HCT116 (cell line): ENCODE data around the gene TMEM132C. TPM values are rescaled to one million over a fixed set of nuclear protein-coding genes. Genes with fewer than 3 reads are reported as not detected.

Source experiments
- ATAC-seq: fragments of 200-7000 bp; cut with Tn5 transposase; 2 replicates; pipeline ENCODE4 v1.9.1; 2020; ENCODE audit warnings: mild to moderate bottlenecking, moderate library complexity
- BruUV-seq: library from RNA; stranded (reverse); fragments of 400-500 nt; replicated peaks from 2 replicates; lab custom pipeline; 2021; lab: Mats Ljungman, UMichigan
- CTCF ChIA-PET: fragments of 300-600 bp; sonication (Branson Sonifier 250); formaldehyde crosslinking; loops from one replicate; lab custom pipeline; 2021; ENCODE audit warnings: antibody characterized with exemption; lab: Charles Lee
- POLR2A ChIA-PET: fragments of 300-600, 350-600 bp; sonication (Branson Sonifier 250); formaldehyde crosslinking; loops from one replicate; lab custom pipeline; 2021; ENCODE audit warnings: antibody characterized with exemption; lab: Charles Lee
- RAD21 ChIA-PET, 2 experiments: fragments of 300-600 bp; sonication (Branson Sonifier 250); formaldehyde crosslinking; loops; one replicate each; lab custom pipeline; 2023; ENCODE audit warnings: low total read pairs in 2 of 2; ENCODE audit not compliant: uncharacterized antibody in 2 of 2, unreplicated experiment in 2 of 2, low non-redundant PET in 1 of 2; lab: Charles Lee
- DNase-seq: peaks from one replicate; pipeline ENCODE4 v3.0.0-alpha.2; 2010; ENCODE audit warnings: low read depth, low spot score
- H2AFZ ChIP-seq: fragments of 200-600 bp; shearing (Covaris generic), sonication (generic); 2 replicates; pipeline ENCODE4 v1.6.1; 2017; ENCODE audit warnings: low read depth, mixed run types, mixed read lengths, antibody characterized with exemption, low read length; ENCODE audit not compliant: poor library complexity, severe bottlenecking
- H3K27ac ChIP-seq: 2 replicates; pipeline ENCODE4 v1.5.1; 2012; ENCODE audit warnings: low read depth, low read length
- H3K27me3 ChIP-seq: fragments of 200-600 bp; sonication (generic); 2 replicates; pipeline ENCODE4 v1.6.1; 2016; ENCODE audit warnings: mixed run types, low read length, mixed read lengths; ENCODE audit not compliant: insufficient read depth
- H3K36me3 ChIP-seq, 2 experiments: fragments of 200-500 bp in 1 of 2; fragments of 200-600 bp in 1 of 2; sonication (Bioruptor generic) in 1 of 2; sonication (generic) in 1 of 2; 2 replicates each; pipeline versions ENCODE4 v1.5.1 to v1.6.1; 2014 to 2016; ENCODE audit warnings: low read length in 2 of 2, inconsistent platforms in 1 of 2, mixed read lengths in 1 of 2, mixed run types in 1 of 2; ENCODE audit not compliant: insufficient read depth in 2 of 2, control insufficient read depth in 1 of 2
- H3K4me1 ChIP-seq, 2 experiments: fragments of 200-600 bp in 1 of 2; sonication (generic) in 1 of 2; 2 replicates each; pipeline versions ENCODE4 v1.5.1 to v1.6.1; 2012 to 2017; ENCODE audit warnings: low read length in 2 of 2, inconsistent platforms in 1 of 2, mild to moderate bottlenecking in 1 of 2, mixed read lengths in 1 of 2, mixed run types in 1 of 2, moderate library complexity in 1 of 2; ENCODE audit not compliant: insufficient read depth in 2 of 2, control insufficient read depth in 1 of 2
- H3K4me2 ChIP-seq: fragments of 200-600 bp; sonication (generic); 2 replicates; pipeline ENCODE4 v1.6.1; 2017; ENCODE audit warnings: mixed run types, low read length, mixed read lengths
- H3K4me3 ChIP-seq, 2 experiments: fragments of 200-600 bp in 1 of 2; sonication (generic) in 1 of 2; replicated peaks in 1 of 2; 2 replicates each; pipeline ENCODE4 v1.5.1; 2011 to 2016; ENCODE audit warnings: low read length in 2 of 2, control low read depth in 1 of 2, low read depth in 1 of 2, mild to moderate bottlenecking in 1 of 2, mixed read lengths in 1 of 2, mixed run types in 1 of 2
- H3K79me2 ChIP-seq: fragments of 200-600 bp; sonication (generic); 2 replicates; pipeline ENCODE4 v1.6.1; 2017; ENCODE audit warnings: mild to moderate bottlenecking, mixed run types, low read length, moderate library complexity, mixed read lengths; ENCODE audit not compliant: insufficient read depth
- H3K9ac ChIP-seq: fragments of 200-600 bp; sonication (generic); 2 replicates; pipeline ENCODE4 v1.6.1; 2016; ENCODE audit warnings: low read length, mixed read lengths
- H3K9me2 ChIP-seq: fragments of 200-600 bp; sonication (generic), shearing (Covaris generic); 2 replicates; pipeline ENCODE4 v1.6.1; 2017; ENCODE audit warnings: mixed run types, mild to moderate bottlenecking, moderate library complexity; ENCODE audit not compliant: insufficient read depth
- H3K9me3 ChIP-seq, 2 experiments: fragments of 200-500 bp in 1 of 2; fragments of 200-600 bp in 1 of 2; sonication (Bioruptor generic) in 1 of 2; sonication (generic) in 1 of 2; 2 replicates each; pipeline ENCODE4 v1.6.1; 2014 to 2017; ENCODE audit warnings: low read length in 2 of 2, mixed read lengths in 2 of 2, inconsistent platforms in 1 of 2, low read depth in 1 of 2, mild to moderate bottlenecking in 1 of 2, mixed run types in 1 of 2, moderate library complexity in 1 of 2; ENCODE audit not compliant: control insufficient read depth in 1 of 2, insufficient read depth in 1 of 2
- H4K20me1 ChIP-seq: fragments of 200-600 bp; sonication (generic), shearing (Covaris generic); 2 replicates; pipeline ENCODE4 v1.6.1; 2017; ENCODE audit warnings: mixed run types, mild to moderate bottlenecking, moderate library complexity; ENCODE audit not compliant: insufficient read depth
- ATF3 ChIP-seq: IDR thresholded peaks from 2 replicates; pipeline ENCODE4 v1.6.1; 2012
- CBX3 ChIP-seq: IDR thresholded peaks from 2 replicates; pipeline ENCODE4 v1.6.1; 2012; ENCODE audit warnings: low read depth
- CEBPB ChIP-seq: IDR thresholded peaks from 2 replicates; pipeline ENCODE4 v1.6.1; 2012; ENCODE audit warnings: low read depth
- EGR1 ChIP-seq: IDR thresholded peaks from 2 replicates; pipeline ENCODE4 v1.6.1; 2012; ENCODE audit warnings: low read depth
- EZH2 ChIP-seq: fragments of 200-600 bp; sonication (generic); IDR thresholded peaks from 2 replicates; pipeline ENCODE4 v1.6.1; 2017; ENCODE audit warnings: antibody characterized with exemption, mixed run types
- EZH2phosphoT487 ChIP-seq: fragments of 200-600 bp; IDR thresholded peaks from 2 replicates; pipeline ENCODE4 v1.6.1; 2018; ENCODE audit warnings: antibody characterized with exemption, borderline replicate concordance
- FOSL1 ChIP-seq: IDR thresholded peaks from 2 replicates; pipeline ENCODE4 v1.6.1; 2012; ENCODE audit warnings: low read depth
- JUND ChIP-seq: IDR thresholded peaks from 2 replicates; pipeline ENCODE4 v1.6.1; 2012
- POLR2A ChIP-seq: IDR thresholded peaks from 2 replicates; pipeline ENCODE4 v1.7.0; 2011; ENCODE audit warnings: borderline replicate concordance; ENCODE audit not compliant: insufficient read depth, insufficient read length; ENCODE audit errors: extremely low read depth
- RAD21 ChIP-seq: IDR thresholded peaks from 2 replicates; pipeline ENCODE4 v1.6.1; 2012; ENCODE audit warnings: low read depth, mild to moderate bottlenecking
- SIN3A ChIP-seq: IDR thresholded peaks from 2 replicates; pipeline ENCODE4 v1.6.1; 2012; ENCODE audit warnings: low read depth
- SP1 ChIP-seq: IDR thresholded peaks from 2 replicates; pipeline ENCODE4 v1.6.1; 2012; ENCODE audit warnings: low read depth
- SRF ChIP-seq: IDR thresholded peaks from 2 replicates; pipeline ENCODE4 v1.6.1; 2012; ENCODE audit warnings: low read depth
- ZFX ChIP-seq: fragments of 450-650 bp; IDR thresholded peaks from 2 replicates; pipeline ENCODE4 v1.6.1; 2017
- ZNF274 ChIP-seq: fragments of 200-500 bp; sonication (Bioruptor generic); IDR thresholded peaks from 2 replicates; pipeline ENCODE4 v1.6.1; 2014; ENCODE audit warnings: mild to moderate bottlenecking, low read depth, low read length, inconsistent platforms
- intact Hi-C: fragments of 100-400 bp; cut with micrococcal nuclease; formaldehyde crosslinking; loops from 2 replicates; pipeline ENCODE4 v1.10.0; 2022
- total RNA-seq: library from RNA; stranded (reverse); gene quantifications from one replicate; pipeline ENCODE4 v1.2.1, GENCODE V29; 2021; ENCODE audit not compliant: unreplicated experiment
- TF ChIP-seq, protein P1 (sequence below): IDR thresholded peaks from 2 replicates; pipeline ENCODE4 v1.6.1; 2011; ENCODE audit warnings: mild to moderate bottlenecking, low read length, moderate library complexity; ENCODE audit not compliant: insufficient replicate concordance; ENCODE audit errors: extremely low read depth
- TF ChIP-seq, protein P2 (sequence below): IDR thresholded peaks from 2 replicates; pipeline ENCODE4 v1.6.1; 2012; ENCODE audit warnings: low read depth

The TMEM132C gene
- total RNA-seq, 1 experiment from 2014 or later, result not detected

- H3K36me3 ChIP-seq, result no peaks in the 10 kb centered on the region
- intact Hi-C loops, result no loop called here
- no peak overlapping the region for H3K4me2 ChIP-seq
- H2AFZ ChIP-seq, result no peak overlapping the region
- DNase-seq (no peak), ATAC-seq (no peak)
- H3K4me1 ChIP-seq, result no peaks in the 10 kb centered on the region
- CTCF ChIA-PET, result no interaction called here
- BruUV-seq, result no TSS peak
- H3K27ac ChIP-seq, result no peak overlapping the region
- TF ChIP-seq CBX3 (no peak), ATF3 (no peak), RAD21 (no peak), EZH2phosphoT487 (no peak)
- no peaks in the 10 kb centered on the region for H4K20me1 ChIP-seq
- RAD21 ChIA-PET, result no interaction called here
- peaks cover 0 to 16% of the 10 kb centered on the region in 2 experiments; a peak in 2 of 4 replicates for H3K9me3 ChIP-seq
- POLR2A ChIA-PET, result no interaction called here
- no peaks in the 10 kb centered on the region for H3K79me2 ChIP-seq
- no peak overlapping the region for H3K4me3 ChIP-seq
- no peaks in the 10 kb centered on the region for H3K9me2 ChIP-seq
- H3K27me3 ChIP-seq, result no peaks in the 10 kb centered on the region
- no peak overlapping the region for H3K9ac ChIP-seq
Observed at GRCh38 chr12:128639089-128639488, 372.1 kb downstream of the TMEM132C start.

DNA sequence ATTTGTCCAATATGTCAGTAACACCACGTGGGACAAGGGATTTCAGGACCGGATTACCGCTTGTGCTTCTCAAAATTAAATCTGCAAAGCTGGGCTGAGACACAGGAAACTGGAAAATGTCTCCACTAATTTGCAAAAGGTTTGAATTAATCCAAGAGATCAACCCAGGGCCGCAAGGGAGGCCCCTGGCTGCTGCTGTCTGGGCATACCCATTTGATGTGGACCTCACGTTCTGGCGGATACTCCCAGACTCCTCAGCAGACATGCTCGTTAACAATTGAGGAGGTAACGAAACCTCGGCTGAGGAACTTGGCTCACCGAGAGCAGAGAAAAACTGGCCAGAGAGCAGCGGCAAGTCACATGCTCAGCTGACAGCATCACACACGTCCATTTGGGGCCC lies 376.2 kb downstream of the TMEM132C start:
- Histone ChIP-seq H3K4me3 (no peak overlapping the region), H3K9me2 (no peaks in the 10 kb centered on the region), H3K36me3 (no peaks in the 10 kb centered on the region), H4K20me1 (no peaks in the 10 kb centered on the region), H3K9me3 (peaks cover 0 to 8% of the 10 kb centered on the region in 2 experiments; a peak in 2 of 4 replicates), H3K79me2 (no peaks in the 10 kb centered on the region), H3K4me1 (no peaks in the 10 kb centered on the region), H3K27me3 (no peaks in the 10 kb centered on the region), H2AFZ (no peak overlapping the region), H3K9ac (no peak overlapping the region), H3K4me2 (no peak overlapping the region), H3K27ac (no peak overlapping the region)
- RAD21 ChIA-PET, result no interaction called here
- DNase-seq (no peak), ATAC-seq (no peak)
- no TSS peak for BruUV-seq
- intact Hi-C loops, result no loop called here
- POLR2A ChIA-PET, result no interaction called here
- TF ChIP-seq CEBPB (no peak), ZFX (no peak), SIN3A (no peak), ZNF274 (no peak), EZH2 (no peak), SP1 (no peak), FOSL1 (no peak), CBX3 (no peak), EGR1 (no peak), JUND (no peak), SRF (no peak), POLR2A (no peak)
- TF ChIP-seq, protein P1, sequence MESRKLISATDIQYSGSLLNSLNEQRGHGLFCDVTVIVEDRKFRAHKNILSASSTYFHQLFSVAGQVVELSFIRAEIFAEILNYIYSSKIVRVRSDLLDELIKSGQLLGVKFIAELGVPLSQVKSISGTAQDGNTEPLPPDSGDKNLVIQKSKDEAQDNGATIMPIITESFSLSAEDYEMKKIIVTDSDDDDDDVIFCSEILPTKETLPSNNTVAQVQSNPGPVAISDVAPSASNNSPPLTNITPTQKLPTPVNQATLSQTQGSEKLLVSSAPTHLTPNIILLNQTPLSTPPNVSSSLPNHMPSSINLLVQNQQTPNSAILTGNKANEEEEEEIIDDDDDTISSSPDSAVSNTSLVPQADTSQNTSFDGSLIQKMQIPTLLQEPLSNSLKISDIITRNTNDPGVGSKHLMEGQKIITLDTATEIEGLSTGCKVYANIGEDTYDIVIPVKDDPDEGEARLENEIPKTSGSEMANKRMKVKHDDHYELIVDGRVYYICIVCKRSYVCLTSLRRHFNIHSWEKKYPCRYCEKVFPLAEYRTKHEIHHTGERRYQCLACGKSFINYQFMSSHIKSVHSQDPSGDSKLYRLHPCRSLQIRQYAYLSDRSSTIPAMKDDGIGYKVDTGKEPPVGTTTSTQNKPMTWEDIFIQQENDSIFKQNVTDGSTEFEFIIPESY, result no peak
- TF ChIP-seq, protein P2, sequence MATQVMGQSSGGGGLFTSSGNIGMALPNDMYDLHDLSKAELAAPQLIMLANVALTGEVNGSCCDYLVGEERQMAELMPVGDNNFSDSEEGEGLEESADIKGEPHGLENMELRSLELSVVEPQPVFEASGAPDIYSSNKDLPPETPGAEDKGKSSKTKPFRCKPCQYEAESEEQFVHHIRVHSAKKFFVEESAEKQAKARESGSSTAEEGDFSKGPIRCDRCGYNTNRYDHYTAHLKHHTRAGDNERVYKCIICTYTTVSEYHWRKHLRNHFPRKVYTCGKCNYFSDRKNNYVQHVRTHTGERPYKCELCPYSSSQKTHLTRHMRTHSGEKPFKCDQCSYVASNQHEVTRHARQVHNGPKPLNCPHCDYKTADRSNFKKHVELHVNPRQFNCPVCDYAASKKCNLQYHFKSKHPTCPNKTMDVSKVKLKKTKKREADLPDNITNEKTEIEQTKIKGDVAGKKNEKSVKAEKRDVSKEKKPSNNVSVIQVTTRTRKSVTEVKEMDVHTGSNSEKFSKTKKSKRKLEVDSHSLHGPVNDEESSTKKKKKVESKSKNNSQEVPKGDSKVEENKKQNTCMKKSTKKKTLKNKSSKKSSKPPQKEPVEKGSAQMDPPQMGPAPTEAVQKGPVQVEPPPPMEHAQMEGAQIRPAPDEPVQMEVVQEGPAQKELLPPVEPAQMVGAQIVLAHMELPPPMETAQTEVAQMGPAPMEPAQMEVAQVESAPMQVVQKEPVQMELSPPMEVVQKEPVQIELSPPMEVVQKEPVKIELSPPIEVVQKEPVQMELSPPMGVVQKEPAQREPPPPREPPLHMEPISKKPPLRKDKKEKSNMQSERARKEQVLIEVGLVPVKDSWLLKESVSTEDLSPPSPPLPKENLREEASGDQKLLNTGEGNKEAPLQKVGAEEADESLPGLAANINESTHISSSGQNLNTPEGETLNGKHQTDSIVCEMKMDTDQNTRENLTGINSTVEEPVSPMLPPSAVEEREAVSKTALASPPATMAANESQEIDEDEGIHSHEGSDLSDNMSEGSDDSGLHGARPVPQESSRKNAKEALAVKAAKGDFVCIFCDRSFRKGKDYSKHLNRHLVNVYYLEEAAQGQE, result no peak
- CTCF ChIA-PET, result no interaction called here
